Small intestine (tissue), 7 donors: Measurements from ENCODE around the gene SLC39A2. TPM values are rescaled to one million over a fixed set of nuclear protein-coding genes. Genes with fewer than 3 reads are reported as not detected.
"Not testable (repeated sequence)": the region's sequence is repeated elsewhere in the genome, so short reads cannot be mapped to it uniquely, and the experiment has no call there.

ENCODE experiments used
- DNase-seq, 2 donors: peaks; one replicate each; pipeline versions ENCODE4 v3.0.0 to v3.0.0-alpha.2; 2013
- FAIRE-seq: peaks from 2 replicates; lab custom pipeline; 2012; peaks lifted over from hg19 to GRCh38; lab: Jason Lieb, UNC
- H3K27ac ChIP-seq, 3 donors: one replicate each; pipeline ENCODE4 v1.5.1; 2013; ENCODE audit warnings: low read length in 2 of 3, mild to moderate bottlenecking in 2 of 3, control low read depth in 1 of 3, inconsistent platforms in 1 of 3, low read depth in 1 of 3, moderate library complexity in 1 of 3
- H3K27me3 ChIP-seq, 3 donors: one replicate each; pipeline ENCODE4 v1.6.1; 2013; ENCODE audit warnings: low read length in 3 of 3, inconsistent platforms in 1 of 3; ENCODE audit not compliant: control insufficient read depth in 3 of 3, insufficient read depth in 3 of 3
- H3K36me3 ChIP-seq, 3 donors: one replicate each; pipeline ENCODE4 v1.6.1; 2013; ENCODE audit warnings: low read length in 3 of 3, inconsistent platforms in 1 of 3, low read depth in 1 of 3, mild to moderate bottlenecking in 1 of 3, moderate library complexity in 1 of 3; ENCODE audit not compliant: control insufficient read depth in 3 of 3, insufficient read depth in 2 of 3
- H3K4me1 ChIP-seq, 3 donors: one replicate each; pipeline ENCODE4 v1.6.1; 2013; ENCODE audit warnings: low read length in 2 of 3, inconsistent platforms in 1 of 3, low read depth in 1 of 3, mild to moderate bottlenecking in 1 of 3, moderate library complexity in 1 of 3; ENCODE audit not compliant: control insufficient read depth in 3 of 3, insufficient read depth in 2 of 3
- H3K4me3 ChIP-seq, 3 donors: one replicate each; pipeline ENCODE4 v1.5.1; 2013; ENCODE audit warnings: low read length in 3 of 3, control low read depth in 1 of 3, inconsistent platforms in 1 of 3, low read depth in 1 of 3, mild to moderate bottlenecking in 1 of 3, moderate library complexity in 1 of 3
- H3K9me3 ChIP-seq, 2 donors: one replicate each; pipeline ENCODE4 v1.6.1; 2013; ENCODE audit warnings: low read depth in 1 of 2, low read length in 1 of 2; ENCODE audit not compliant: control insufficient read depth in 2 of 2, insufficient read depth in 1 of 2
- WGBS, 3 donors: extraction: QIAGEN DNeasy Blood & Tissue Kit; methylation state at CpG; one replicate each; pipeline ENCODE4 v1.1.7; 2013; 5-methylcytosine and 5-hydroxymethylcytosine counted together
- polyA plus RNA-seq, 4 donors: library from polyadenylated mRNA; stranded (reverse) in 3 of 4; unstranded in 1 of 4; fragments of 200-250 nt in 3 of 4; fragments of 120-200 nt in 1 of 4; gene quantifications; one replicate each; pipeline versions ENCODE4 v1.2.1 to v1.2.3, GENCODE V29; 2013
- donor health status: healthy with polysubstance abuse.
- donor health status: control.
- donor health status: control.
- donor health status: Bipolar disorder and iron deficiency.
- donor health status: healthy.

The SLC39A2 gene
- polyA plus RNA-seq, 4 donors = 0.04 to 0.67 (median 0.16) TPM; not detected in 1

DNA sequence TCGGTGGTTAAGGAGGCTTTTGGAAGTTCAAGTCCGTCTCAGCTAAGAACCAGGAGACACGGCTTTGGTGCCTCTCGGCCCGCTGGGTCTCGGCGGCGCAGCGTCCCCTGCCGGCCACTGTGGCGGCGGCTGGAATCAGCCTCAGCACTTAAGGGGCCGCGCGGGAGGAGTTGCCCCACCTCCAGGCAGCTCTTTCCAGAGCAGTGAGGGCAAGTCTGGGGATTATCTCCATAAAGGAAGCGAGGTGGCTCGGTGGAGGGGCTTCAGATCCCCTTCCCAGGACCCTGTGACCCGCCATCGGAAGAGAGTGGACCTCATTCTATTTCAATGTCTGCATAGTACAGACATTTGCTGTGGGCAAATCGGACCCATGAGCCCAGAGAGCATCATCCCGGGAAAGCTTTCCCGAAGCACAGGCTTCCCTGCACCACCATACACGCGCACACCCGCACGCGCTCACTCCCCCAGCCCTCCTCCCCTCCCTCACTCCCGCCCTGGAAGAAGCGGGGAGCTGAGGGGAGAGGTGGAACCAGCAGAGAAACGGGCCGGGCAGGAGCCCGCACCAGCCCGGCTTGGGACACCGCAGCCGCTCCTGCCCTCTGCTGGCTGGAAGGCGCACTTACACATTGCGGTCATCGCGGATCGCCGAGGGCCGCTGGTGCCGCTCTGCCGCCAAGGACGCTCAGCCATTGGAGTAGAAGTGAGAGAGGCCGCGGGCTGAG lies 27.9 kb upstream of the SLC39A2 start:
- DNase-seq (peak; percentile 81 to 93), FAIRE-seq (no peak)
- peaks cover 0 to 2% (median 0%) of the 10 kb centered on the region in 3 donors for H3K4me1 ChIP-seq
- peak overlapping the region in 2 of 3 donors; percentile 58 to 60 for H3K4me3 ChIP-seq
- no peaks in the 10 kb centered on the region for H3K9me3 ChIP-seq
- peaks cover 0 to 4% (median 3%) of the 10 kb centered on the region in 3 donors for H3K27me3 ChIP-seq
- H3K27ac ChIP-seq = peak overlapping the region in 2 of 3 donors; percentile 31 to 50
- 0 to 1% (median 0%) methylated on average over 43 to 47 of the region's 47 CpGs for WGBS, 3 donors
- no peaks in the 10 kb centered on the region for H3K36me3 ChIP-seq

DNA sequence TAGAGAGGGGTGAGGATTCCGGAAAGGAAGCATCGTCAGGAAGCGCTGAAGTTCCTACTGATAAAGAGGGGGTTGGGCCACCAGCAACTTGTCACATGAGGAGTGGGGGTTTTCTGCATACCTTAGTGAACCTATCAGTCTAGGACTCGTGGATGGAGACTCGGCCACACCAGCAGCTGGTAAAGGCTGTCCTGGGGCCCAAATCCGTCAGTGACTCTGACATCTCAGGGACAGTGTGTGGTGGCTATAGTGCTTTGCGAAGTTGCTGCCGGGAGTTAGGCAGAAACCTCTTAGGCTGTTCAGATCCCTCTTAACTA lies 27.4 kb upstream of the SLC39A2 start:
- FAIRE-seq = no peak
- Histone ChIP-seq H3K4me1 (peaks cover 0 to 2% (median 0%) of the 10 kb centered on the region in 3 donors), H3K27ac (peak overlapping the region in 1 of 3 donors; percentile 31), H3K4me3 (peak overlapping the region in 1 of 3 donors; percentile 60), H3K36me3 (no peaks in the 10 kb centered on the region), H3K9me3 (no peaks in the 10 kb centered on the region), H3K27me3 (peaks cover 0 to 4% (median 3%) of the 10 kb centered on the region in 3 donors)
- 18 to 21% (median 18%) methylated on average over 8 of the region's 8 CpGs for WGBS, 3 donors
- DNase-seq = no peak

DNA sequence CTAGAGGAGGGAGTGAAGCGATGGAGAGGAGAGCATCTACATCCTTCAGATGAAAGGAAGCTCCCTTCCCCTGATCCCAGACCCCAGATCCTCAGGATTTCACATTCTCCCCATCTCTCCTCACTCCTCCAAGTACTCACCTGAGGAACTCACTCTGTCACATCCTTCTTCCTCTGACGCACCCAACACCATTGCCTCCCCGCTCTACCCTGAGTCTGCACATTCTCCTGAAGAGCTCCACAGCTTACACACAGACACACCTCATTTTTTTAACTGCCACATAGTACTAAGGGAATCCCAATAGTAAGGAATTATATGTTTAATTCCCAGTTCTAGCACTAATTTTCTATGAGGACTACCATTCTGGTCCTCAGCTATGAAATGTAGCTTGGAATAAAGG lies 25.6 kb upstream of the SLC39A2 start:
- Histone ChIP-seq H3K27ac (no peak overlapping the region), H3K27me3 (no peaks in the 10 kb centered on the region), H3K36me3 (no peaks in the 10 kb centered on the region), H3K4me1 (peaks cover 0 to 2% (median 0%) of the 10 kb centered on the region in 3 donors), H3K9me3 (no peaks in the 10 kb centered on the region), H3K4me3 (no peak overlapping the region)
- 94 to 100% (median 94%) methylated on average over 3 of the region's 3 CpGs for WGBS, 3 donors
- no peak for DNase-seq
- FAIRE-seq = no peak

DNA sequence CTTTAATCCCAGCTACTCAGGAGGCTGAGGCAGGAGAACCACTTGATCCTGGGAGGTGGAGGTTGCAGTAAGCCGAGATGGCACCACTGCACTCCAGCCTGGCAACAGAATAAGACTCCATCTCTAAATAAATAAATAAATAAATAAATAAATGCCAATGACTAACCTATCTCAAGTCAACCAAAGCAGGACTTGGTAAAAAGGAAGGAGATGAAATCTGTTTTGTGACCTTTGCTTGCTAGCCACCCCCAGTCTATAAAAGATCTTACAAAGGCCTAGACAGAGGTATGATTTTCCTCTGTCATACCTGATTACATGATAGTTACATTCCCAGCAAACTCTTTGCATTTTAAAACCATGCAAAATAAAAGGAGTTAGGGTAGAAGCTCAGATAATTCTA lies 22.8 kb upstream of the SLC39A2 start:
- Histone ChIP-seq H3K27ac (no peak overlapping the region), H3K27me3 (no peaks in the 10 kb centered on the region), H3K36me3 (no peaks in the 10 kb centered on the region), H3K4me3 (no peak overlapping the region), H3K4me1 (no peaks in the 10 kb centered on the region), H3K9me3 (no peaks in the 10 kb centered on the region)
- DNase-seq (no peak), FAIRE-seq (no peak)
- 85 to 92% (median 88%) methylated on average over 1 of the region's 1 CpG for WGBS, 3 donors

DNA sequence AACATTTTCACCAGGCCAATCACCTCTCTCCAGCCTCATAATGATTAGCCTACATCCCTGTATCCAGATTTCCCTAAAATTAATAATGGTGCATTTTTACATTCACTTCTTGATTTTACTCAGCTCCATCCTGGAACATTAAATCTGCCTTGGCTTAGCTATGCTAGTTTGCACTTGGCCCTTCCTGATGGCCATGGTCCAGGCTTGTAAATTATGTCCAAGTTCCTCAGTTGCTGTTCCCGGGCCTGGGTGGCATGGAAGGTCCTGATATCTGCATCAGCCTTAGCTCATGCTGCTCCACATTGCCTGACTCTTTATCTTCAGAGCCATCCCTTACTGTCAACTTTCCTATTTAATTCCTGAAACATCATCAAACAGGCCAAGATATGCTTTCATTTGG lies 20.4 kb upstream of the SLC39A2 start:
- no peak for FAIRE-seq

DNA sequence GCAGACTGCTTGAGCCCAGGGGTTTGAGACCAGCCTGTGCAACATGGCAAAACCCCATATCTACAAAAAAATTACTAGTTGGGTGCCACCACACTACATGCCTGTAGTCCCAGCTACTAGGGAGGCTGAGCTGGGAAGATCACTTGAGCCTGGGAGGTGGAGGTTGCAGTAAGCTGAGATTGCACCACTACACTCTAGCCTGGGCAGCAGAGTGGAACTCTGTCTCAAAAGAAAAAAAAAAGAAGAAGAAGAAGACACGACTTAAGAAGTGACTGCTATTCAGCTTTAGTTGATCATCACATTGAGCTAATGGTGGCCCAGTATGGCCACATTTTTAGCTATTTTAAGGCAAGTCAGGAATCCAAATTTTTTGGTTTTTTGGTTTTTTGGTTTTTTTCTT lies 18.2 kb upstream of the SLC39A2 start:
- no peak for DNase-seq
- Histone ChIP-seq H3K4me3 (no peak overlapping the region), H3K36me3 (no peaks in the 10 kb centered on the region), H3K9me3 (no peaks in the 10 kb centered on the region), H3K27ac (no peak overlapping the region), H3K27me3 (no peaks in the 10 kb centered on the region), H3K4me1 (peaks cover 0 to 5% (median 0%) of the 10 kb centered on the region in 3 donors)
- 74 to 100% (median 85%) methylated on average over 1 of the region's 1 CpG for WGBS, 3 donors
- FAIRE-seq = no peak

More for the DNA sequence above, 20.4 kb upstream of the SLC39A2 start:
- Histone ChIP-seq H3K4me3 (no peak overlapping the region), H3K27ac (no peak overlapping the region), H3K4me1 (peaks cover 0 to 5% (median 0%) of the 10 kb centered on the region in 3 donors), H3K36me3 (no peaks in the 10 kb centered on the region), H3K9me3 (no peaks in the 10 kb centered on the region), H3K27me3 (no peaks in the 10 kb centered on the region)
- 17 to 49% (median 33%) methylated on average over 1 of the region's 1 CpG for WGBS, 3 donors
- peak in 1 of 2 donors; percentile 11 for DNase-seq

DNA sequence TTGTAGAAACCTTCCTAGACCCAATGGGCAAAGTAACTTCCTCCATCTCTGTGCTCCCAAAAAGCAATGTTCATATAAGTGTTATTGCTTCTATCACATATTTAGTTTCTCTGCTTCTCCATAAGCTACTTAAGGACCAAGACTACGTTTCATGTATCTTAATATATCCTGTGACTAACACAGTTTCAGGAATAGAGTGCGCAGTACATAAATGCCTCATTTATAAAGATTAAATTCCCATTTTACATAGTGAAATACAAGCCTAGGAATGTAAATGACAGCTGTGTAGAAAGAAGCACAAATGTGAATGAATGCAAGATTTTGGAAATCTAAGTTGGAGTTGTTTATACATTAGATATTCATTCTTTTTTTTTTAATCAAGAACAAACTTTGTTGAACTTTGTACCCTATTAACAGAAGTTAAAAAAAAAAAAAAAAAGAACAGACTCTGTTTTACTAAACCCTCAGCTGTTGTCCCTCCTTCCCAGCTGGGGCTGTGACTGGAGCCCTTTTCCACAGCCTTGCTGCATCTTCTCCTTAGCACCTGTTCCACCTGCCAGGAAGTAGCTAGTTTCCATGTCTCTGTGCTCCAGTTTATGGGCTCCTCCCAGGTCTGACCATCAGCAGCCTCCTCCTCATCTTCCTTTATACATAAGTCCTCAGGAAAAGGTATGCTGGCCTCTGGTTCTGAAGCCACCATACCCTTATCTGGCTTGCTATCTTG lies 16.3 kb upstream of the SLC39A2 start:
- DNase-seq (no peak), FAIRE-seq (no peak)
- no peaks in the 10 kb centered on the region for H3K36me3 ChIP-seq
- H3K9me3 ChIP-seq = no peaks in the 10 kb centered on the region
- peaks cover 0 to 5% (median 2%) of the 10 kb centered on the region in 3 donors for H3K4me1 ChIP-seq
- no peaks in the 10 kb centered on the region for H3K27me3 ChIP-seq
- no peak overlapping the region for H3K4me3 ChIP-seq
- H3K27ac ChIP-seq = no peak overlapping the region
- WGBS, 3 donors = 46 to 62% (median 61%) methylated on average over 2 of the region's 2 CpGs

DNA sequence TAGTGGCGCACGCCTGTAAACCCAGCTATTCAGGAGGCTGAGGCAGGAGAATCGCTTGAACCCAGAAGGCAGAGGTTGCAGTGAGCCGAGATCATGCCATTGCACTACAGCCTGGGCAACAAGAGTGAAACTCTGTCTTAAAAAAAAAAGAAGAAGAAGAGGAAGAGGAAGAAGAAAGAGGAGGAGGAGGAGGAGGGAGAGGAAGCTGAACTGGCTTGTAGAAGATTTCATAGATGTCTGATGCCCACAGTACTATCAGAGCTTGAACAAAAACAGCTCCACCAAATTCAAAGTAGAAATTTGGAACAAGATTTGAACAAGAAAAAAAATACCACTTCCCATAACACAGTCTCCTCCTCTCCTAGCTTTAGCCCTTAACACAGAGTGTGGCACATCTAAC lies 13.4 kb upstream of the SLC39A2 start:
- H3K36me3 ChIP-seq, H3K9me3 ChIP-seq, DNase-seq, H3K27ac ChIP-seq, H3K27me3 ChIP-seq, FAIRE-seq, H3K4me3 ChIP-seq: not testable (repeated sequence)
- WGBS, 3 donors = 89 to 95% (median 91%) methylated on average over 4 of the region's 4 CpGs
- H3K4me1 ChIP-seq = peaks cover 7 to 12% (median 8%) of the 10 kb centered on the region in 3 donors
